ENCODE data around the gene SH3GLB2.

GRCh38 chr9:129002992-129003391, 25.1 kb downstream of the SH3GLB2 start:
- TF ChIP-seq, protein P1, sequence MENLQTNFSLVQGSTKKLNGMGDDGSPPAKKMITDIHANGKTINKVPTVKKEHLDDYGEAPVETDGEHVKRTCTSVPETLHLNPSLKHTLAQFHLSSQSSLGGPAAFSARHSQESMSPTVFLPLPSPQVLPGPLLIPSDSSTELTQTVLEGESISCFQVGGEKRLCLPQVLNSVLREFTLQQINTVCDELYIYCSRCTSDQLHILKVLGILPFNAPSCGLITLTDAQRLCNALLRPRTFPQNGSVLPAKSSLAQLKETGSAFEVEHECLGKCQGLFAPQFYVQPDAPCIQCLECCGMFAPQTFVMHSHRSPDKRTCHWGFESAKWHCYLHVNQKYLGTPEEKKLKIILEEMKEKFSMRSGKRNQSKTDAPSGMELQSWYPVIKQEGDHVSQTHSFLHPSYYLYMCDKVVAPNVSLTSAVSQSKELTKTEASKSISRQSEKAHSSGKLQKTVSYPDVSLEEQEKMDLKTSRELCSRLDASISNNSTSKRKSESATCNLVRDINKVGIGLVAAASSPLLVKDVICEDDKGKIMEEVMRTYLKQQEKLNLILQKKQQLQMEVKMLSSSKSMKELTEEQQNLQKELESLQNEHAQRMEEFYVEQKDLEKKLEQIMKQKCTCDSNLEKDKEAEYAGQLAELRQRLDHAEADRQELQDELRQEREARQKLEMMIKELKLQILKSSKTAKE (IDR thresholded peaks at IDR 0.05; ENCODE audit: low read depth, poor library complexity, severe bottlenecking), result no peak
- TF ChIP-seq BRCA1 (IDR thresholded peaks at IDR 0.05; ENCODE audit: low read depth, low read length) (no peak), SREBF2 (IDR thresholded peaks at IDR 0.05; ENCODE audit: low read length) (no peak), CTCF (IDR thresholded peaks at IDR 0.05 in 2 of 3, conservative IDR thresholded peaks at IDR 0.05 in 1 of 3; ENCODE audit: control insufficient read depth in 2 of 3, extremely low read depth in 1 of 3, insufficient read depth in 1 of 3, low read depth in 3 of 3, low read length in 3 of 3) (no peak), REST (IDR thresholded peaks at IDR 0.05; ENCODE audit: low read depth, low read length) (no peak), BCL11A (IDR thresholded peaks at IDR 0.05; ENCODE audit: low read depth, low read length) (no peak), TAF1 (IDR thresholded peaks at IDR 0.05; ENCODE audit: borderline replicate concordance, low read depth, low read length) (no peak), ZBTB4 (CRISPR knock-in tag; IDR thresholded peaks at IDR 0.05) (no peak)
- TF ChIP-seq, protein P2, sequence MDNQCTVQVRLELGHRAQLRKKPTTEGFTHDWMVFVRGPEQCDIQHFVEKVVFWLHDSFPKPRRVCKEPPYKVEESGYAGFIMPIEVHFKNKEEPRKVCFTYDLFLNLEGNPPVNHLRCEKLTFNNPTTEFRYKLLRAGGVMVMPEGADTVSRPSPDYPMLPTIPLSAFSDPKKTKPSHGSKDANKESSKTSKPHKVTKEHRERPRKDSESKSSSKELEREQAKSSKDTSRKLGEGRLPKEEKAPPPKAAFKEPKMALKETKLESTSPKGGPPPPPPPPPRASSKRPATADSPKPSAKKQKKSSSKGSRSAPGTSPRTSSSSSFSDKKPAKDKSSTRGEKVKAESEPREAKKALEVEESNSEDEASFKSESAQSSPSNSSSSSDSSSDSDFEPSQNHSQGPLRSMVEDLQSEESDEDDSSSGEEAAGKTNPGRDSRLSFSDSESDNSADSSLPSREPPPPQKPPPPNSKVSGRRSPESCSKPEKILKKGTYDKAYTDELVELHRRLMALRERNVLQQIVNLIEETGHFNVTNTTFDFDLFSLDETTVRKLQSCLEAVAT (IDR thresholded peaks at IDR 0.05), result no peak
- TF ChIP-seq, protein P3, sequence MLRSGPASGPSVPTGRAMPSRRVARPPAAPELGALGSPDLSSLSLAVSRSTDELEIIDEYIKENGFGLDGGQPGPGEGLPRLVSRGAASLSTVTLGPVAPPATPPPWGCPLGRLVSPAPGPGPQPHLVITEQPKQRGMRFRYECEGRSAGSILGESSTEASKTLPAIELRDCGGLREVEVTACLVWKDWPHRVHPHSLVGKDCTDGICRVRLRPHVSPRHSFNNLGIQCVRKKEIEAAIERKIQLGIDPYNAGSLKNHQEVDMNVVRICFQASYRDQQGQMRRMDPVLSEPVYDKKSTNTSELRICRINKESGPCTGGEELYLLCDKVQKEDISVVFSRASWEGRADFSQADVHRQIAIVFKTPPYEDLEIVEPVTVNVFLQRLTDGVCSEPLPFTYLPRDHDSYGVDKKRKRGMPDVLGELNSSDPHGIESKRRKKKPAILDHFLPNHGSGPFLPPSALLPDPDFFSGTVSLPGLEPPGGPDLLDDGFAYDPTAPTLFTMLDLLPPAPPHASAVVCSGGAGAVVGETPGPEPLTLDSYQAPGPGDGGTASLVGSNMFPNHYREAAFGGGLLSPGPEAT (IDR thresholded peaks at IDR 0.05; ENCODE audit: low read depth), result no peak
